ENCODE results near the gene FANCD2OS. TPM values are rescaled to one million over a fixed set of nuclear protein-coding genes. Genes with fewer than 3 reads are reported as not detected.

Gene FANCD2OS
- total RNA-seq, 1 donor from 2014 or later = not detected

GRCh38 chr3:10149226-10149625 is 41.2 kb upstream of the FANCD2OS start:
- Mint-ChIP-seq H3K4me3 (ENCODE audit: unreplicated experiment) (no peak overlapping the region), H3K27me3 (ENCODE audit: low read depth, unreplicated experiment) (no peaks in the 10 kb centered on the region)
- FAIRE-seq = no peak

GRCh38 chr3:10145685-10146084 is 37.6 kb upstream of the FANCD2OS start:
- Mint-ChIP-seq H3K36me3 (ENCODE audit: low read depth, unreplicated experiment) (peaks cover 12% of the 10 kb centered on the region), H3K4me1 (ENCODE audit: low read depth, unreplicated experiment) (peaks cover 7% of the 10 kb centered on the region), H3K9me3 (ENCODE audit: unreplicated experiment) (no peaks in the 10 kb centered on the region), H3K27ac (ENCODE audit: unreplicated experiment) (no peak overlapping the region), H3K27me3 (ENCODE audit: low read depth, unreplicated experiment) (no peaks in the 10 kb centered on the region), H3K4me3 (ENCODE audit: unreplicated experiment) (peak overlapping the region; percentile 54)
- peaks cover 5% of the 10 kb centered on the region for H3K4me1 ChIP-seq (ENCODE audit: insufficient read depth, low read length)
- no peaks in the 10 kb centered on the region for H3K9me3 ChIP-seq (ENCODE audit: insufficient read depth, low read depth, low read length)
- H3K4me3 ChIP-seq (ENCODE audit: insufficient read depth, low read depth, low read length) = no peak overlapping the region
- peaks cover 13% of the 10 kb centered on the region for H3K36me3 ChIP-seq (ENCODE audit: insufficient read depth, low read length)
- H3K27me3 ChIP-seq (ENCODE audit: insufficient read depth, low read length) = no peaks in the 10 kb centered on the region
- H3K9ac ChIP-seq (ENCODE audit: low read length) = no peak overlapping the region
- peak overlapping the region; percentile 42 for H3K4me2 ChIP-seq (ENCODE audit: low read length)
- peaks cover 55% of the 10 kb centered on the region for H4K20me1 ChIP-seq (ENCODE audit: insufficient read depth, low read length)
- FAIRE-seq = no peak
- TF ChIP-seq, protein P1, sequence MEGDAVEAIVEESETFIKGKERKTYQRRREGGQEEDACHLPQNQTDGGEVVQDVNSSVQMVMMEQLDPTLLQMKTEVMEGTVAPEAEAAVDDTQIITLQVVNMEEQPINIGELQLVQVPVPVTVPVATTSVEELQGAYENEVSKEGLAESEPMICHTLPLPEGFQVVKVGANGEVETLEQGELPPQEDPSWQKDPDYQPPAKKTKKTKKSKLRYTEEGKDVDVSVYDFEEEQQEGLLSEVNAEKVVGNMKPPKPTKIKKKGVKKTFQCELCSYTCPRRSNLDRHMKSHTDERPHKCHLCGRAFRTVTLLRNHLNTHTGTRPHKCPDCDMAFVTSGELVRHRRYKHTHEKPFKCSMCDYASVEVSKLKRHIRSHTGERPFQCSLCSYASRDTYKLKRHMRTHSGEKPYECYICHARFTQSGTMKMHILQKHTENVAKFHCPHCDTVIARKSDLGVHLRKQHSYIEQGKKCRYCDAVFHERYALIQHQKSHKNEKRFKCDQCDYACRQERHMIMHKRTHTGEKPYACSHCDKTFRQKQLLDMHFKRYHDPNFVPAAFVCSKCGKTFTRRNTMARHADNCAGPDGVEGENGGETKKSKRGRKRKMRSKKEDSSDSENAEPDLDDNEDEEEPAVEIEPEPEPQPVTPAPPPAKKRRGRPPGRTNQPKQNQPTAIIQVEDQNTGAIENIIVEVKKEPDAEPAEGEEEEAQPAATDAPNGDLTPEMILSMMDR (IDR thresholded peaks at IDR 0.05; ENCODE audit: insufficient read depth, low read depth, low read length) = no peak
- no peak for TF ChIP-seq EZH2 (IDR thresholded peaks at IDR 0.05; ENCODE audit: insufficient read depth, low read length)
- no peak overlapping the region for H3K27ac ChIP-seq (ENCODE audit: low read depth, low read length)
- H3K79me2 ChIP-seq (ENCODE audit: insufficient read depth, low read length) = peaks cover 55% of the 10 kb centered on the region
- no peak for DNase-seq (ENCODE audit: low read depth)
- no peak overlapping the region for H2AFZ ChIP-seq (ENCODE audit: low read depth, low read length)

More at GRCh38 chr3:10149226-10149625, 41.2 kb upstream of the FANCD2OS start:
- peaks cover 32% of the 10 kb centered on the region for H3K79me2 ChIP-seq (ENCODE audit: insufficient read depth, low read length)
- no peaks in the 10 kb centered on the region for H3K4me1 Mint-ChIP-seq (ENCODE audit: low read depth, unreplicated experiment)
- TF ChIP-seq, protein P1 (IDR thresholded peaks at IDR 0.05; ENCODE audit: insufficient read depth, low read depth, low read length) = no peak
- no peak for TF ChIP-seq EZH2 (IDR thresholded peaks at IDR 0.05; ENCODE audit: insufficient read depth, low read length)
- H3K9me3 Mint-ChIP-seq (ENCODE audit: unreplicated experiment) = no peaks in the 10 kb centered on the region
- H3K9me3 ChIP-seq (ENCODE audit: insufficient read depth, low read depth, low read length) = no peaks in the 10 kb centered on the region
- no peak overlapping the region for H3K27ac Mint-ChIP-seq (ENCODE audit: unreplicated experiment)
- peaks cover 15% of the 10 kb centered on the region for H3K36me3 Mint-ChIP-seq (ENCODE audit: low read depth, unreplicated experiment)
- no peak overlapping the region for H3K4me2 ChIP-seq (ENCODE audit: low read length)
- H3K27me3 ChIP-seq (ENCODE audit: insufficient read depth, low read length) = no peaks in the 10 kb centered on the region
- H3K9ac ChIP-seq (ENCODE audit: low read length) = no peak overlapping the region
- H3K4me1 ChIP-seq (ENCODE audit: insufficient read depth, low read length) = no peaks in the 10 kb centered on the region
- no peak for DNase-seq (ENCODE audit: low read depth)
- H3K36me3 ChIP-seq (ENCODE audit: insufficient read depth, low read length) = peaks cover 19% of the 10 kb centered on the region
- no peak overlapping the region for H3K27ac ChIP-seq (ENCODE audit: low read depth, low read length)
- H3K4me3 ChIP-seq (ENCODE audit: insufficient read depth, low read depth, low read length) = no peak overlapping the region
- peaks cover 39% of the 10 kb centered on the region for H4K20me1 ChIP-seq (ENCODE audit: insufficient read depth, low read length)
- H2AFZ ChIP-seq (ENCODE audit: low read depth, low read length) = no peak overlapping the region

DNA sequence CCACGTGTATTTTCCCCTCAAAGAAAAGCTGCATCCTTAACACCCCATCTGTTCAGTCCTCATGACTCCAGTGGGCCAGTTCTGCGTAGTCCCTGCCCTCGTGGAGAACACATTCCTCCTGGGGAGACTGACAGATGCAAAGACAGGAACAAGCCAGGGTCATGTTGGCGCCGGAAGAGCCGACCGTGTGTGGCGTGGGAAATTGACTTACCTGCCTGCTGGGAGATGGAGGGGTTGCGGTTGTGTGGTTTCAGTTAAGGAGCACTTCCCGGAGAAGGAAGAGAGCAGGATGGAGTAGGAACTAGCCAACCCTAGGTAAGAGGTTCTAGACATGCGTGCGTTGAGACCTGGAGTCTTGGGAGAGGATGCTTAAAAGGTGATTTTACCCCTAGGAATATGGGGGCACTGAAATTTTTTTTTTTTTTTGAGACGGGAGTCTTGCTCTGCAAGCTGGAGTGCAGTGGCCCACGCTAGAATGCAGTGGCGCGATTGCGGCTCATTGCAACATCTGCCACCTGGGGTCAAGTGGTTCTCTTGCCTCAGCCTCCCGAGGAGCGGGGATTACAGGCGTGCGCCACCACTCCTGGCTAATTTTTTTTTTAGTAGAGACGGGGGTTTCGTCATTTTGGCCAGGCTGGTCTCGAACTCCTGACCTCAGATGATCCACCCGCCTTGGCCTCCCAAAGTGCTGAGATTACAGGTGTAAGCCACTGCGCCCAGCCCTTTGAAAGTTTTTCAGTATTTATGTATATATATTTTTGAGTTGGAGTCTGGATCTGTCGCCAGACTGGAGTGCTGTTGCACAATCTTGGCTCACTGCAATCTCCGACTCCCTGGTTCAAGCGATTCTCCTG is 34.9 kb upstream of the FANCD2OS start:
- Histone ChIP-seq H3K27ac (ENCODE audit: low read depth, low read length) (no peak overlapping the region), H3K9ac (ENCODE audit: low read length) (peak overlapping the region; percentile 92), H3K36me3 (ENCODE audit: insufficient read depth, low read length) (no peaks in the 10 kb centered on the region), H3K79me2 (ENCODE audit: insufficient read depth, low read length) (peaks cover 55% of the 10 kb centered on the region), H3K4me3 (ENCODE audit: insufficient read depth, low read depth, low read length) (peak overlapping the region; percentile 73), H3K4me1 (ENCODE audit: insufficient read depth, low read length) (peaks cover 5% of the 10 kb centered on the region), H3K9me3 (ENCODE audit: insufficient read depth, low read depth, low read length) (no peaks in the 10 kb centered on the region), H3K27me3 (ENCODE audit: insufficient read depth, low read length) (no peaks in the 10 kb centered on the region), H4K20me1 (ENCODE audit: insufficient read depth, low read length) (peaks cover 42% of the 10 kb centered on the region), H3K4me2 (ENCODE audit: low read length) (peak overlapping the region; percentile 88), H2AFZ (ENCODE audit: low read depth, low read length) (no peak overlapping the region)
- FAIRE-seq (no peak), DNase-seq (ENCODE audit: low read depth) (no peak)
- Mint-ChIP-seq H3K27ac (ENCODE audit: unreplicated experiment) (peak overlapping the region; percentile 58), H3K36me3 (ENCODE audit: low read depth, unreplicated experiment) (peaks cover 7% of the 10 kb centered on the region), H3K4me3 (ENCODE audit: unreplicated experiment) (peak overlapping the region; percentile 93), H3K27me3 (ENCODE audit: low read depth, unreplicated experiment) (no peaks in the 10 kb centered on the region), H3K4me1 (ENCODE audit: low read depth, unreplicated experiment) (peaks cover 7% of the 10 kb centered on the region), H3K9me3 (ENCODE audit: unreplicated experiment) (no peaks in the 10 kb centered on the region)
- no peak for TF ChIP-seq EZH2 (IDR thresholded peaks at IDR 0.05; ENCODE audit: insufficient read depth, low read length)
- TF ChIP-seq, protein P1 (IDR thresholded peaks at IDR 0.05; ENCODE audit: insufficient read depth, low read depth, low read length) = no peak

Measured in astrocyte (in vitro differentiated cells and primary cell).